ENCODE measurements around the gene SLC8B1. TPM values are rescaled to one million over a fixed set of nuclear protein-coding genes. Genes with fewer than 3 reads are reported as not detected.

SLC8B1 gene
- total RNA-seq, 2 donors from 2014 or later, result 23.1 to 94.7 TPM

DNA sequence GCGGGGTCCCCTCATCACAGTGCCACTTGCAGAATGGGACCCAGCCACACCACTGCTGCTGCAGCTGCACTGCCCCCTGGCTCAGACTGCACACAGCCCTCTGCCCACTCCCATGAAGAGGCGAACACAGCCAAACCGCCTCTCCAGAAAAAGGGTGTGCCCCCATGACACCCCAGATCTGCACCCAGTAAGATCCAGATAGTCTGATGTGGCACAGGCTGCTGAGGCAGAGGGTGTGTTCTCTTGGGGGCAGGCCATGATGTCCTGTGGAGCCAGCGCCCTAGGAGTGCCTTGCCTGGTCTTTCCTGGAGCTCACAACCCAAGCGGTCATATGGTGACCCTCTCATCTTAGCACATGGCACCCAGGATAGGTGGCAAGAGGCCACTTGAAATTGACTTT lies 44.4 kb downstream of the SLC8B1 start:
- intact Hi-C loops (cut with DNase I), result no loop called here
- H3K36me3 ChIP-seq, result peaks cover 11 to 53% of the 10 kb centered on the region in 2 donors
- 97% methylated on average over 4 of the region's 5 CpGs for WGBS
- no peak overlapping the region for H3K4me3 ChIP-seq
- H3K4me1 ChIP-seq (replicated peaks), result no peaks in the 10 kb centered on the region
- no peaks in the 10 kb centered on the region for H3K27me3 ChIP-seq (replicated peaks; ENCODE audit: insufficient read depth)
- TF ChIP-seq POLR2AphosphoS5 (IDR thresholded peaks at IDR 0.05) (no peak), POLR2A (IDR thresholded peaks at IDR 0.05) (no peak)
- TF ChIP-seq, protein P1, sequence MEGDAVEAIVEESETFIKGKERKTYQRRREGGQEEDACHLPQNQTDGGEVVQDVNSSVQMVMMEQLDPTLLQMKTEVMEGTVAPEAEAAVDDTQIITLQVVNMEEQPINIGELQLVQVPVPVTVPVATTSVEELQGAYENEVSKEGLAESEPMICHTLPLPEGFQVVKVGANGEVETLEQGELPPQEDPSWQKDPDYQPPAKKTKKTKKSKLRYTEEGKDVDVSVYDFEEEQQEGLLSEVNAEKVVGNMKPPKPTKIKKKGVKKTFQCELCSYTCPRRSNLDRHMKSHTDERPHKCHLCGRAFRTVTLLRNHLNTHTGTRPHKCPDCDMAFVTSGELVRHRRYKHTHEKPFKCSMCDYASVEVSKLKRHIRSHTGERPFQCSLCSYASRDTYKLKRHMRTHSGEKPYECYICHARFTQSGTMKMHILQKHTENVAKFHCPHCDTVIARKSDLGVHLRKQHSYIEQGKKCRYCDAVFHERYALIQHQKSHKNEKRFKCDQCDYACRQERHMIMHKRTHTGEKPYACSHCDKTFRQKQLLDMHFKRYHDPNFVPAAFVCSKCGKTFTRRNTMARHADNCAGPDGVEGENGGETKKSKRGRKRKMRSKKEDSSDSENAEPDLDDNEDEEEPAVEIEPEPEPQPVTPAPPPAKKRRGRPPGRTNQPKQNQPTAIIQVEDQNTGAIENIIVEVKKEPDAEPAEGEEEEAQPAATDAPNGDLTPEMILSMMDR (IDR thresholded peaks at IDR 0.05), result no peak
- no peak for DNase-seq (ENCODE audit: low spot score)
- H3K9me3 ChIP-seq, result no peaks in the 10 kb centered on the region
- no peak overlapping the region for H3K27ac ChIP-seq

DNA sequence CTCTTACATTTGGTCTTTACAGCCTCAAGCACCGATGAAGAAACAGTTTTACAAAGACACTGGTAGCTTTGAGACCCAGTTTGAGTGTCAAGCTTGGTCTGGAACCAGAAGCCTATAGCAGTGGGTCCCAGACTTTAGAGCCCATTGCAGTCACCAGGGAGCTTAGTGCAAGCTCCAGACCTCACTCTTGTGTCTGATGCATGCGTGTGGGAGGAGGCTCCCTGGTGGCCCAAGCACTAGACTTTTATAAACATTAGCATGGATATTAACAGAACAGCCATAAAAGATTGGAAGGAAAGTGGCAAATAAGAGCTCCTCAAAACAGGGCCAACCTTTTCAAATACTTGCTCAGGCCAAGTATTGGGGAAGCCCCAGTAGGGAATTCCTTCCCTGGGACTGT lies 45.5 kb downstream of the SLC8B1 start:
- intact Hi-C loops (cut with DNase I), result no loop called here
- no peak overlapping the region for H3K27ac ChIP-seq
- TF ChIP-seq, protein P1 (IDR thresholded peaks at IDR 0.05), result no peak
- no peak for TF ChIP-seq POLR2A (IDR thresholded peaks at IDR 0.05)
- no peak for TF ChIP-seq POLR2AphosphoS5 (IDR thresholded peaks at IDR 0.05)

DNA sequence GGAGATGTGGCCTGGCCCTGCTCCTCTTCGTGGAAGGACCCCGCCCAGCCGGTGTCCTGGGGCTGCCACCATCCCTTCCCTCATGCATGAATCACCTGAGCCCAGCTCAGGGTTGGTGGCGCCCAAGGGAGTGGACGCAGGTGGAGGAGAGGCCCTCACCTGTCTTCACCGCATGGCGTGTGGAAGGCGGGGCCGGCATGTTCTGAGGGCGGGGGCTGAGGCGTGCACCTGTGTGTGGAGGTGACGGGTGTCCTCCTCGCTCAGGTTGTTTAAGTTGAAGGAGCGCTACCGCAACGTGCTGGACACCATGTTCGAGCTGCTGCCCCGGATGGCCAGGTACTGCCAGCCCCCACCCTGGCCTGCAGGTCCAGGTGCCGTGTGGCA lies 47.0 kb downstream of the SLC8B1 start:
- no peak for DNase-seq (ENCODE audit: low spot score)
- intact Hi-C loops (cut with DNase I), result no loop called here
- no peaks in the 10 kb centered on the region for H3K9me3 ChIP-seq
- WGBS, result 93% methylated on average over 19 of the region's 19 CpGs
- peaks cover 20 to 50% of the 10 kb centered on the region in 2 donors for H3K36me3 ChIP-seq
- no peak overlapping the region for H3K4me3 ChIP-seq
- no peaks in the 10 kb centered on the region for H3K4me1 ChIP-seq (replicated peaks)
- TF ChIP-seq POLR2A (IDR thresholded peaks at IDR 0.05) (no peak), POLR2AphosphoS5 (IDR thresholded peaks at IDR 0.05) (no peak)
- TF ChIP-seq, protein P1 (IDR thresholded peaks at IDR 0.05), result no peak
- no peaks in the 10 kb centered on the region for H3K27me3 ChIP-seq (replicated peaks; ENCODE audit: insufficient read depth)
- no peak overlapping the region for H3K27ac ChIP-seq

More for the DNA sequence above, 45.5 kb downstream of the SLC8B1 start:
- 89% methylated on average over 2 of the region's 2 CpGs for WGBS
- DNase-seq (ENCODE audit: low spot score), result no peak
- H3K36me3 ChIP-seq, result peaks cover 19 to 61% of the 10 kb centered on the region in 2 donors
- no peak overlapping the region for H3K4me3 ChIP-seq
- no peaks in the 10 kb centered on the region for H3K27me3 ChIP-seq (replicated peaks; ENCODE audit: insufficient read depth)
- H3K9me3 ChIP-seq, result no peaks in the 10 kb centered on the region
- H3K4me1 ChIP-seq (replicated peaks), result no peaks in the 10 kb centered on the region

DNA sequence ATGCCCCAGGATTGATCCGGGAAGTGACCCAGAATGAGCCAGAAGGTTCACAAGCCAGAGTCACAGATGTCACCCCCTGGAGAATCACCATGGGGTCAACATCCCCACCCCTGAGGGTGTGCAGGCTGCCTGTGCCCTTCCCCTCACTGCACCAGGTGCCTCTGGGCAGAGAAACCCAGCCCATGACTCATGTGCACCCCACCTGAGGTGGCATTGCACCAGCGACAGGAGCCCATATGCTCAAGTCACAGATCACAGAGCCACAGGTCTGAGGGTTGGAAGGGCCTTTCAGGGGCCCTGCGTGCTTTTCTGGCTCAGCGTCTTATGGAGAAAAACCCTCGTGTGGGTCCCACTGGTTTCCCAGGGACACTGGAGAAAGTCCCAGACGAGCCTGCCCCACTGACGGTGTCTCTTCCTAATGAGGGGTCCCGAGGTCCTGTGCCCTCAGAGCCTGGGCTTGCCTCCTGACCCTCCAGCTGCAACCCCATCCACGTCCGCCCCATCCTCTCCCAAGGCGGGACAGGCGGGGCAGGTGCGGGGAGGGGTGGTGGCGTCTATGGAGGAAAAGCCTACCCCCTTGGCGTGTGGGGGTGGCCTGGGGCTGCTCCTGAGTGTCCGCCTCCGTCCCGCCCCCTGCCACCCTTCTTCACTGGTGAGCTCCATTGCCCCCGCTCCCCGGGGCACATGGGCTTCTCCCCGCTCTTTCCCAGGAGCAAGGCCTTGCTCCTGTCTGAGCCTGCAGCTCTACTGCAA lies 47.6 kb downstream of the SLC8B1 start:
- no peak for DNase-seq (ENCODE audit: low spot score)
- Histone ChIP-seq H3K36me3 (peaks cover 20 to 50% of the 10 kb centered on the region in 2 donors), H3K4me1 (replicated peaks) (no peaks in the 10 kb centered on the region), H3K9me3 (no peaks in the 10 kb centered on the region), H3K27me3 (replicated peaks; ENCODE audit: insufficient read depth) (no peaks in the 10 kb centered on the region), H3K4me3 (no peak overlapping the region), H3K27ac (no peak overlapping the region)
- no peak for TF ChIP-seq POLR2A (IDR thresholded peaks at IDR 0.05)
- TF ChIP-seq POLR2AphosphoS5 (IDR thresholded peaks at IDR 0.05), result no peak
- intact Hi-C loops (cut with DNase I), result no loop called here
- WGBS, result 91% methylated on average over 20 of the region's 21 CpGs

DNA sequence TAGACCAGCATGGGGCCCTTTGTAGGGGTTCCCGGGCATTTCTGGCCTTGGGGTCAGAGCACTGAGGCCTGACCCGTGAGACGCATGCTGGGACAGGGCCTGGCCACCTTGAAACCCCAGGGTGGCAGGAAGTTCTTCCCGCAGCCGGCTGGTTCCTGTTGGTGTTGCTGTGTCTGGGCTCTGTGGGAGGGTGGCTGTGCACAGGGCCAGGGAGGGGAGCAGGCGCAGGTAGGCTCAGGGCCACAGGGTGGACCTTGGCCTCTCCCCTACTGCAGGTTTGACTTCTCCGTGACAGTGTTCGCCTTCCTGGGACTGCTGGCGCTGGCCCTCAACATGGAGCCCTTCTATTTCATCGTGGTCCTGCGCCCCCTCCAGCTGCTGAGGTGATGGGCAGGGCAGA lies 48.2 kb downstream of the SLC8B1 start:
- intact Hi-C loops (cut with DNase I), result no loop called here
- Histone ChIP-seq H3K4me1 (replicated peaks) (no peaks in the 10 kb centered on the region), H3K36me3 (peaks cover 20 to 50% of the 10 kb centered on the region in 2 donors), H3K9me3 (no peaks in the 10 kb centered on the region), H3K4me3 (no peak overlapping the region), H3K27ac (no peak overlapping the region), H3K27me3 (replicated peaks; ENCODE audit: insufficient read depth) (no peaks in the 10 kb centered on the region)
- TF ChIP-seq, protein P1 (IDR thresholded peaks at IDR 0.05), result no peak
- TF ChIP-seq POLR2AphosphoS5 (IDR thresholded peaks at IDR 0.05) (no peak), POLR2A (IDR thresholded peaks at IDR 0.05) (no peak)
- WGBS, result 85% methylated on average over 11 of the region's 11 CpGs
- no peak for DNase-seq (ENCODE audit: low spot score)
